ENCODE measurements around the gene GSTO2. TPM values are rescaled to one million over a fixed set of nuclear protein-coding genes. Genes with fewer than 3 reads are reported as not detected.
A peak's percentile ranks its signal among the peaks of the same experiment; 100 is the strongest.
"Not testable (repeated sequence)": the region's sequence is repeated elsewhere in the genome, so short reads cannot be mapped to it uniquely, and the experiment has no call there.

The GSTO2 gene
- total RNA-seq, 1 donor from 2014 or later: 7.8 TPM

GRCh38 chr10:104243512-104243911 is 25.5 kb upstream of the GSTO2 start:
- Histone ChIP-seq H3K27me3 (ENCODE audit: low read depth) (no peaks in the 10 kb centered on the region), H3K9me3 (no peaks in the 10 kb centered on the region), H3K36me3 (no peaks in the 10 kb centered on the region), H3K4me3 (no peak overlapping the region), H3K4me1 (no peaks in the 10 kb centered on the region), H3K27ac (no peak overlapping the region)
- intact Hi-C loops (cut with DNase I): no loop called here
- no peak for DNase-seq
- no peak for TF ChIP-seq CTCF (IDR thresholded peaks at IDR 0.05)
- no peak for ATAC-seq

GRCh38 chr10:104245066-104245632 is 23.8 kb upstream of the GSTO2 start:
- Histone ChIP-seq H3K36me3 (no peaks in the 10 kb centered on the region), H3K27ac (no peak overlapping the region), H3K27me3 (ENCODE audit: low read depth) (no peaks in the 10 kb centered on the region), H3K9me3 (no peaks in the 10 kb centered on the region), H3K4me1 (no peaks in the 10 kb centered on the region), H3K4me3 (no peak overlapping the region)
- ATAC-seq (no peak), DNase-seq (no peak)
- intact Hi-C loops (cut with DNase I): no loop called here
- no peak for TF ChIP-seq CTCF (IDR thresholded peaks at IDR 0.05)

- Histone ChIP-seq H3K4me1 (no peaks in the 10 kb centered on the region), H3K27me3 (ENCODE audit: low read depth) (no peaks in the 10 kb centered on the region), H3K36me3 (no peaks in the 10 kb centered on the region), H3K27ac (peak overlapping the region; percentile 37), H3K4me3 (no peak overlapping the region), H3K9me3 (no peaks in the 10 kb centered on the region)
- no peak for DNase-seq
- intact Hi-C loops (cut with DNase I): no loop called here
- TF ChIP-seq CTCF (IDR thresholded peaks at IDR 0.05): no peak
- peak; percentile 88 to 94 for ATAC-seq
Measured at GRCh38 chr10:104246976-104247375, 22.0 kb upstream of the GSTO2 start.

GRCh38 chr10:104247513-104248146 is 21.4 kb upstream of the GSTO2 start:
- intact Hi-C loops (cut with DNase I): no loop called here
- Histone ChIP-seq H3K4me1 (no peaks in the 10 kb centered on the region), H3K27ac (peak overlapping the region; percentile 37), H3K27me3 (ENCODE audit: low read depth) (no peaks in the 10 kb centered on the region), H3K9me3 (no peaks in the 10 kb centered on the region), H3K4me3 (no peak overlapping the region), H3K36me3 (no peaks in the 10 kb centered on the region)
- ATAC-seq (no peak), DNase-seq (no peak)
- TF ChIP-seq CTCF (IDR thresholded peaks at IDR 0.05): no peak

GRCh38 chr10:104248931-104249330 is 20.1 kb upstream of the GSTO2 start:
- H3K9me3 ChIP-seq; H3K4me3 ChIP-seq; H3K27ac ChIP-seq; ATAC-seq; DNase-seq; H3K27me3 ChIP-seq (ENCODE audit: low read depth); H3K4me1 ChIP-seq; H3K36me3 ChIP-seq; intact Hi-C loops (cut with DNase I): not testable (repeated sequence)

- no peak overlapping the region for H3K27ac ChIP-seq
- ATAC-seq (no peak), DNase-seq (no peak)
- no peaks in the 10 kb centered on the region for H3K9me3 ChIP-seq
- H3K36me3 ChIP-seq: no peaks in the 10 kb centered on the region
- H3K27me3 ChIP-seq (ENCODE audit: low read depth): no peaks in the 10 kb centered on the region
- intact Hi-C loops (cut with DNase I): no loop called here
- no peak for TF ChIP-seq CTCF (IDR thresholded peaks at IDR 0.05)
- no peak overlapping the region for H3K4me3 ChIP-seq
- peaks cover 9% of the 10 kb centered on the region for H3K4me1 ChIP-seq
Measured at GRCh38 chr10:104250371-104250770, 18.6 kb upstream of the GSTO2 start.
